ENCODE data around the gene HOXB3.
A peak's percentile ranks its signal among the peaks of the same experiment; 100 is the strongest.

The HOXB3 gene

GRCh38 chr17:48541577-48542113 lies 48.4 kb downstream of the HOXB3 start:
- DNase-seq: peak; percentile 41 to 48

DNA sequence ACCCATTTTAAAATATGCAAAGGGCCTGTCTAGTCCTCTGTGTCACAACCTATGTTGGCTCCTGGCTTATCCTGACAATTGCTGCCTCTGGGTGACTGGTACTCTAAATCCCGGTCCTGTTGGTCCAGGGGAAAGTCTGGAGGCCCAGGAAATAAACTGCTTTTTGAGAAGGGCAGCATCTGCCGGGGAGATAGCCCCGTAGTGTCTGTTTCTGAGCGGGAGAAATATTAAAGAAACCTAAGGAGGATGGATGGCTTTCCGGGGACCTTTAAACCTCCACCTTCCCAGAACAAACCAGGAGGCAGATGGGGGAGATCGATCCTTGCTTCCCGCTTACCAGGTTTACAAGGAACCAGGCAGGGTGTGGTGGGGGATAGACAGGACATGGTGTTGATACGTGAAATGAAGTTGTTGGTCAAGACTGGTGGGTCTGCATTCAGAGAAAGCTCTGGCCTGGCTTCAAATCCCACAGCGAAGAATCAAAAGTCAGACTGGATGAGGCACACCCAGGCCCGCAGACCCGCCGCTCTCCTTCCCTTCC lies 48.9 kb downstream of the HOXB3 start:
- peak in 1 of 2 experiments; percentile 20 for DNase-seq

GRCh38 chr17:48540213-48540612 lies 49.8 kb downstream of the HOXB3 start:
- no peak for DNase-seq

GRCh38 chr17:48539177-48539576 lies 50.9 kb downstream of the HOXB3 start:
- DNase-seq: no peak

DNA sequence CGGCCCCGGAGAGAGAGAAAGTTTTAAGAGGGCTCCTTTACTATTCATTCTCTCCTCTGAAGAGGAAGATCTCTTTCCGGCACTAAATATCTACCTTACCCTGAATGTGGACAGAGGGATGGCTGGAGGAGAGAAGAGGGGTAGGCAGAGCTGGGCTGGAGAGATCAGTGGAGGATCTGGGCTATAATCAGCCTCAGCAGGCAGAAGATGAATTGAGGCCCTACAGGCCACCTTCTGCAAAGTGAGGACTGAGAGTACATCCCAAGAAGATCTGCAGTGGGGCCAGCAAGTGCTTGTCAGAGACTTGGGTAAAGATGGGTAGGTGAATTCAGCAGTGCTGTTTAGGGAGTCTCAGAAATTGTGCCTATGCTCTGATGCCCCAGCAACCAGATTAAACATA lies 52.7 kb downstream of the HOXB3 start:
- no peak for DNase-seq

DNA sequence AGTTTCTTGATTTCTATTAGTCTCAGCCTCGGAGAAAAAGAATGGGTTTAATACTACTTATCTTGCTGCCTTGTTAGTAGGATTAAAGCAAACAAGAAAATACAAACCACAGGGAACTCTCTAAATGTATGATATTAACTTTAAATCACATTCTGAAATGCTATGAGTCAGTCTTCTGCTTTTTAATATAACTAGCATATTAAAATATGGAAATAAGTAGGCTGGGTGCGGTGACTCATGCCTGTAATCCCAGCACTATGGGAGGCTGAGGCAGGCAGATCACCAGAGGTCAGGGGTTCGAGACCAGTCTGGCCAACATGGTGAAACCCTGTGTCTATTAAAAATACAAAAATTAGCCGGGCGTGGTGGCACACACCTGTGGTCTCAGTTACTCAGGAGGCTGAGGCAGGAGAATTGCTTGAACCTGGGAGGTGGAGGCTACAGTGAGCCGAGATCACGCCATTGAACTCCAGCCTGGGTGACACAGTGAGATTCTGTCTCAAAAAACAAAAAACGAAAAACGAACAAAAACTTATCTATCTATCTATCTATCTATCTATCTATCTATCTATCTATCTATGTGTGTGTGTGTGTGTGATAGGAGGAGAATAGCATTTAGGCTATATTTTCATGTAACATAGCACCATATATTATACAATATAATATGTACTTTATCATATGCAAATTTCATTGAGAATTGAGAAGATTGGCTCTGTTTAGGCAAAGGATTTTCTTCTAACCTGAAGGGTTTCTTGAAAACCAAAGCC lies 54.1 kb downstream of the HOXB3 start:
- DNase-seq: peak in 1 of 2 experiments; percentile 25

- no peak for DNase-seq
These were observed 57.8 kb downstream of the HOXB3 start for GRCh38 chr17:48532261-48532660.

DNA sequence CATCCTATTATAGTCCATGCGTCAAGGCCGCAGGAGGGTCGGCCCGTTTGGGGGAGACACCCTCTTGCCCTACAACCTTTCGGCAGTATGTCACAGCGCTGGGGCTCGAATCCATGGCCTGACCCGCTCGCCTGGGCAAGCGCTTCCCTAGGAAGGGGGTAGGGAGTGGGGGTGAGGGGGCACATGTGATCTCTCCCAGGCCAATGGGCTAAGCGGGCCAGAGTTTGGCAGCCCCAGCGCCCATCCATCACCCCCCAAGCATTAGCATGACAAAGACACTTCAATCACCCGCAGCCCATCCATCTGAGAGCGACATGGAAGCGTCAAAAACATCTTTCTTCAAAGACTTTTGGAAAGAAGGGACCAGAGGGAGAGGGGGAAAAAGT lies 59.2 kb downstream of the HOXB3 start, which contains the start of gene HOXB1:
Gene HOXB1, minus strand, starts transcription at position 125 of the 386 bp plus-strand sequence. Its CDS starts 107 bp downstream, at position 18.
- DNase-seq: no peak

DNA sequence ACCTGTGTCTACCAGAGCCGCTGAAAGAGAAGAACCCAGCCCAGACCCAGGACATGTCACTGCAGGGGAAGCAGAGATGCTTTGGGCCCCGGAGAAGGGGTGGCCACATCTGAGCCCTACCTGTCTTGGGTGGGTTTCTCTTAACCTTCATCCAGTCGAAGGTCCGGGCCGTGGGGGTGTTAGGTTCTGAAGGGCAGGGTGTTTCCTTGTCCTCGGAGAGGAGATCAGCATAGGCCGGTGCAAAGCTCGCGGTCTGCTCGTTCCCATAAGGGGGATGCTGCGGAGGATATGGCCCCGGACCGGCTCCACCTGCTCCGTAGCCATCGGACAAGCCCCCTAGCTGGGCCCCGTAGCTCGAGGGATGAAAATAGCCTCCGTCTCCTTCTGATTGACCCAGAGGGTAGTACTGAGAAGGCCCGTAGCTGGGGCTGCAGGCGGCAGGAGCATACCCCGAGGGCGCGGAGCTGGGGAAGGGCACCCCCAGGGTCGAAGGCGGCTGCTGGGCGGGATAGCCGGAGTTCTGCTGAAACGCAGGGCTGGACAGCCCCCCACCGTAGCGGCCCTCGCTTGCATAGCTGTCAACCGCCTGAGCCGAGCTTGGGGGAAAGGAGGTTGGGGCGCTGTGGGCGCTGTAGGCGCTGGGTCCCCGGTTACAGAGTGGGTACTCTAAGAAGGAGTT lies 59.7 kb downstream of the HOXB3 start:
- no peak for DNase-seq

DNA sequence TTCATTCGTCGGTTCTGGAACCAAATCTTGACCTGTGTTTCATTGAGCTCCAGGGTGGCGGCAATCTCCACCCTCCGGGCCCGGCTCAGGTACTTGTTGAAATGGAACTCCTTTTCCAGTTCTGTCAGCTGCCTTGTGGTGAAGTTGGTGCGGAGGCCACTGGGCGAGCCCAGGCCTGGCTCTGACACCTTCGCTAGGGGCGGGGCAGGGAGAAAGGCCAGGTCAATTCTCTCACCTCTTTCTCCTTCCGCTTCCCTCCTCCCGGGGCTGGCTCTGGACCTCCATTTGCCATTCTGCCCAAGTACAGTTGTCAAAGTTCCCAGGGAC lies 60.4 kb downstream of the HOXB3 start:
- DNase-seq: no peak

DNA sequence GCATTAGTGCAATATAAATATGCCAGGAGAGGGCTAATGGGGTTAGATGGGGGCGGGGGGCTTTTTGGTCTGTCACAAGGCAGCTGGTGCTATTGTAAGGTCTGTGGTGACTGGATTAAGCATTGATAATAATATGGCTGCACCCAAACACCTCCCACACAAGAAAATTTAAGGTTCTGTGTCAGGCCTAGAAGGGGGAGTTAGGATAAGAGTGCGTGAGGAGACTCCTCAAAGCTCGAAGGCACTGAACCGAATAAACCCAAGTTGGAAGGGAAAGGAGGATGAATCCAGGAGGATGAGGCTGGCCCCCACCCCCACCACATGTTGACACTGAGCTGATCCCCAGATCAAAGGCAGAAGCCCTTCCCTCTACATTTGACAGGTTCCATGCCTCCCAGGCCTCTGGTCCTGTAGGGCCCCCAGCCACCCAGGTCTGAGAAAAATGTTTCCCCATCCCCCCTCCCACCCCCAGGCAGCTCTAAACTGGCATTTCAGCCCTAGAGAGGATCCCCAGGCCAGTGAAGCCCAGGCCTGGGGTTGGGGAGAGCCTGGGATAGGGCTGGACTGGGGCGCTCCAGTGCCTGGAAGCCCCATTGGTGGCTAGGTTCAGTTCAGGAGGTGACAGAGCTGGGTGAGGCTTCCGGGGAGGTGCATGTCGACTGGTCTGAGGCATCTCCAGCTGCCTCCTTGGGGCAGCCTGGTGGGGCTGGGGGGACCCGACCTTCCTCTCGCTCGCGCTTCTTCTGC lies 60.9 kb downstream of the HOXB3 start:
- no peak for DNase-seq

- DNase-seq: no peak
These were observed 61.7 kb downstream of the HOXB3 start for GRCh38 chr17:48528153-48528935.

GRCh38 chr17:48527547-48527932 lies 62.5 kb downstream of the HOXB3 start:
- no peak for DNase-seq

GRCh38 chr17:48526608-48527546 lies 63.2 kb downstream of the HOXB3 start:
- no peak for DNase-seq

- no peak for DNase-seq
These were observed 67.0 kb downstream of the HOXB3 start for GRCh38 chr17:48523010-48523409.

GRCh38 chr17:48522031-48522653 lies 67.9 kb downstream of the HOXB3 start:
- no peak for DNase-seq

DNA sequence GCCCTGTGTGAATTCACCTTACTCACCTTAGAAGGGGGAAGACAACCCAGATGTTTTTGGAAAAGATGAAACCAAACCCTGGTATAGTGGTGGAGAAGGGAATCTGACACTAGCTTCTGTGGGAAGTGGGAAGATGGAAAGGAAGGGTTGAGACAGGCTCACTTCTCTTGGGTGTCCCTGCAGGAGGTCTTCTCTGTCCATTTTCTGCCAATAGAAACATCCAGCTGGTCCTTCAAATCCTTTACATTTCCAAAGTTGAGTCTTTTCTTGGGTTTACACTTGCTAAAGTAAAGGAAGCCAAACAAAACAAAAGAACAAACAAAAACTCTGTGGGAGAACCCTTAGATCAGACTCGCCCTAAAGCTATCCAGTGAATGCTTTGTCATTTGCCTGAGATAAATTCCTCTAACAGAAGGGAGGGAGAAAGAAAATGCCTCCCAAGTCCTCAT lies 69.4 kb downstream of the HOXB3 start:
- no peak for DNase-seq

- DNase-seq: no peak
These were observed 70.6 kb downstream of the HOXB3 start for GRCh38 chr17:48519427-48519826.

- DNase-seq: no peak
These were observed 72.6 kb downstream of the HOXB3 start for GRCh38 chr17:48517478-48517877.

All from activated CD4-positive, alpha-beta T cell treated with anti-CD3 and anti-CD28 coated beads, Interleukin-2, amount 50 U/mL, for 48 hours (primary cell).